PC-9 (cell line): ENCODE measurements around the gene DELE1. TPM values are rescaled to one million over a fixed set of nuclear protein-coding genes. Genes with fewer than 3 reads are reported as not detected.
"Not testable (repeated sequence)": the region's sequence is repeated elsewhere in the genome, so short reads cannot be mapped to it uniquely, and the experiment has no call there.

ENCODE experiments used
- BruUV-seq: library from RNA; stranded (reverse); fragments of 400-500 nt; replicated peaks from 2 replicates; lab custom pipeline; 2021; lab: Mats Ljungman, UMichigan
- CTCF ChIA-PET: fragments of 300-600 bp; sonication (Branson Sonifier 250); formaldehyde crosslinking; loops from one replicate; lab custom pipeline; 2022; ENCODE audit warnings: antibody characterized with exemption; lab: Charles Lee
- POLR2A ChIA-PET: fragments of 300-600 bp; sonication (Branson Sonifier 250); formaldehyde crosslinking; loops from one replicate; lab custom pipeline; 2022; ENCODE audit warnings: antibody characterized with exemption; ENCODE audit not compliant: unreplicated experiment; lab: Charles Lee
- DNase-seq, 2 experiments: peaks; one replicate each; pipeline versions ENCODE4 v3.0.0 to v3.0.0-alpha.2; 2015 to 2022; ENCODE audit warnings: mixed read lengths in 1 of 2
- H2AFZ ChIP-seq: fragments of 200-600 bp; sonication (generic); 2 replicates; pipeline ENCODE4 v1.8.1; 2017; ENCODE audit warnings: antibody characterized with exemption
- H3F3A ChIP-seq: fragments of 200-600 bp; sonication (generic); 2 replicates; pipeline ENCODE4 v1.8.1; 2017; ENCODE audit warnings: antibody characterized with exemption, mild to moderate bottlenecking, low read depth; ENCODE audit not compliant: insufficient read depth
- H3K27ac ChIP-seq: fragments of 200-600 bp; sonication (generic); 2 replicates; pipeline ENCODE4 v1.6.1; 2016; ENCODE audit warnings: mixed run types
- H3K27me3 ChIP-seq: fragments of 200-600 bp; sonication (generic); 2 replicates; pipeline ENCODE4 v1.6.1; 2016; ENCODE audit warnings: low read depth, mixed run types; ENCODE audit not compliant: insufficient read depth
- H3K36me3 ChIP-seq: fragments of 200-600 bp; sonication (generic); 2 replicates; pipeline ENCODE4 v1.6.1; 2016; ENCODE audit warnings: low read depth, mixed run types
- H3K4me1 ChIP-seq: fragments of 200-600 bp; sonication (generic); replicated peaks from 2 replicates; pipeline ENCODE4 v1.6.1; 2016; ENCODE audit warnings: mixed run types; ENCODE audit not compliant: insufficient read depth
- H3K4me2 ChIP-seq: fragments of 200-600 bp; sonication (generic); 2 replicates; pipeline ENCODE4 v1.6.1; 2017; ENCODE audit warnings: mixed run types
- H3K4me3 ChIP-seq: fragments of 200-600 bp; sonication (generic); 2 replicates; pipeline ENCODE4 v1.6.1; 2016; ENCODE audit warnings: mixed run types
- H3K79me2 ChIP-seq: fragments of 200-600 bp; sonication (generic); 2 replicates; pipeline ENCODE4 v1.6.1; 2017; ENCODE audit warnings: low read depth, mixed run types
- H3K9me2 ChIP-seq: fragments of 200-600 bp; sonication (generic); 2 replicates; pipeline ENCODE4 v1.8.1; 2017; ENCODE audit warnings: mild to moderate bottlenecking; ENCODE audit not compliant: insufficient read depth
- H3K9me3 ChIP-seq: fragments of 200-600 bp; sonication (generic); 2 replicates; pipeline ENCODE4 v1.8.1; 2016; ENCODE audit warnings: low read depth; ENCODE audit not compliant: insufficient read depth
- H4K20me1 ChIP-seq: fragments of 200-600 bp; sonication (generic); 2 replicates; pipeline ENCODE4 v1.8.1; 2017; ENCODE audit not compliant: insufficient read depth
- CTCF ChIP-seq: fragments of 200-600 bp; sonication (generic); conservative IDR thresholded peaks from 2 replicates; pipeline ENCODE4 v1.6.1; 2017; ENCODE audit warnings: mixed run types, antibody characterized with exemption, mild to moderate bottlenecking, moderate library complexity
- EZH2 ChIP-seq: fragments of 200-600 bp; sonication (generic); IDR thresholded peaks from 2 replicates; pipeline ENCODE4 v1.8.0; 2017; ENCODE audit warnings: antibody characterized with exemption, low read depth
- intact Hi-C: fragments of 100-400 bp; cut with micrococcal nuclease; formaldehyde crosslinking; loops from one replicate; pipeline ENCODE4 v1.10.0; 2022; ENCODE audit not compliant: unreplicated experiment
- total RNA-seq: library from RNA; stranded (reverse); gene quantifications from 2 replicates; pipeline ENCODE4 v1.2.3, GENCODE V29; 2021

The DELE1 gene
- total RNA-seq, 1 experiment from 2014 or later, result 80.8 TPM

GRCh38 chr5:141883892-141884318, 39.8 kb upstream of the DELE1 start:
- H3K36me3 ChIP-seq, result no peaks in the 10 kb centered on the region
- no peaks in the 10 kb centered on the region for H4K20me1 ChIP-seq
- intact Hi-C loops, result no loop called here
- DNase-seq, result no peak
- H3K4me2 ChIP-seq, result no peak overlapping the region
- H3K4me1 ChIP-seq, result peaks cover 24% of the 10 kb centered on the region
- H3K9me2 ChIP-seq, result no peaks in the 10 kb centered on the region
- H3F3A ChIP-seq, result peaks cover 21% of the 10 kb centered on the region
- no peak overlapping the region for H3K27ac ChIP-seq
- H3K9me3 ChIP-seq, result no peaks in the 10 kb centered on the region
- no peak for TF ChIP-seq CTCF
- no peak for TF ChIP-seq EZH2
- no peak overlapping the region for H2AFZ ChIP-seq
- no peak overlapping the region for H3K4me3 ChIP-seq
- BruUV-seq, result no TSS peak
- ChIA-PET POLR2A (no interaction called here), CTCF (interaction anchor here (0.7 kb wide), 1 partner anchor 9 kb away, joined by 4 read pairs; no protein-coding TSS in a partner anchor)
- no peaks in the 10 kb centered on the region for H3K79me2 ChIP-seq
- H3K27me3 ChIP-seq, result no peaks in the 10 kb centered on the region

GRCh38 chr5:141889282-141889871, 34.3 kb upstream of the DELE1 start:
- Histone ChIP-seq H3K27me3 (no peaks in the 10 kb centered on the region), H4K20me1 (no peaks in the 10 kb centered on the region), H3K9me3 (no peaks in the 10 kb centered on the region), H3K36me3 (no peaks in the 10 kb centered on the region), H3F3A (no peaks in the 10 kb centered on the region), H3K4me1 (no peaks in the 10 kb centered on the region), H3K9me2 (no peaks in the 10 kb centered on the region), H3K79me2 (no peaks in the 10 kb centered on the region), H3K4me3 (no peak overlapping the region), H3K4me2 (no peak overlapping the region), H2AFZ (no peak overlapping the region), H3K27ac (no peak overlapping the region)
- intact Hi-C loops, result loop anchor here (2.0 kb wide), 1 partner anchor 71 kb away; no protein-coding TSS in a partner anchor
- ChIA-PET POLR2A (interaction anchor here (0.8 kb wide), 1 partner anchor 34 kb away, joined by 4 read pairs; the partner anchor contains the start of gene DELE1), CTCF (interaction anchor here (0.5 to 1.9 kb wide), 8 partner anchors 9 to 1783 kb away, joined by 3 to 12 read pairs (median 4); no protein-coding TSS in a partner anchor)
- TF ChIP-seq CTCF (peak; percentile 59; the same call in 1 of the 2 replicates), EZH2 (no peak)
- no TSS peak for BruUV-seq
- no peak for DNase-seq

GRCh38 chr5:141890429-141890828, 33.2 kb upstream of the DELE1 start:
- DNase-seq, H3K36me3 ChIP-seq, H3K4me1 ChIP-seq, H2AFZ ChIP-seq, H3K27me3 ChIP-seq, H3K79me2 ChIP-seq, H3F3A ChIP-seq, H3K4me2 ChIP-seq, BruUV-seq, H3K27ac ChIP-seq, H3K9me2 ChIP-seq, H3K9me3 ChIP-seq, H3K4me3 ChIP-seq, POLR2A ChIA-PET, H4K20me1 ChIP-seq: not testable (repeated sequence)
- CTCF ChIA-PET, result interaction anchor here (0.7 to 1.9 kb wide), 2 partner anchors 70 to 765 kb away, joined by 12 to 32 read pairs; no protein-coding TSS in a partner anchor
- intact Hi-C loops, result loop anchor here (2.0 kb wide), 1 partner anchor 78 kb away; the partner anchor contains the start of gene RNF14
